MCF 10A (cell line): Measurements from ENCODE around the gene IL16. TPM values are rescaled to one million over a fixed set of nuclear protein-coding genes. Genes with fewer than 3 reads are reported as not detected.
A peak's percentile ranks its signal among the peaks of the same experiment; 100 is the strongest.

Experiments used
- Bru-seq: library from RNA; stranded (reverse); fragments of 400-500 nt; gene quantifications from one replicate; lab custom pipeline; 2021; lab: Mats Ljungman, UMichigan
- BruChase-seq, 2 experiments: library from RNA; stranded (reverse); fragments of 400-500 nt; gene quantifications; one replicate each; lab custom pipeline; 2021; lab: Mats Ljungman, UMichigan
- BruUV-seq: library from RNA; stranded (reverse); fragments of 400-500 nt; replicated peaks from 2 replicates; lab custom pipeline; 2021; lab: Mats Ljungman, UMichigan
- CTCF ChIA-PET: fragments of 300-600 bp; sonication (Branson Sonifier 250); formaldehyde crosslinking; extraction: SDS; loops from one replicate; lab custom pipeline; 2021; ENCODE audit warnings: antibody characterized with exemption, inconsistent platforms; lab: Yijun Ruan, JAX
- POLR2A ChIA-PET: fragments of 300-600, 350-650 bp; sonication (Branson Sonifier 250); formaldehyde crosslinking; extraction: SDS; loops from one replicate; lab custom pipeline; 2020; ENCODE audit warnings: antibody characterized with exemption, inconsistent platforms; lab: Yijun Ruan, JAX
- DNase-seq: peaks from one replicate; pipeline ENCODE4 v3.0.0-alpha.2; 2018; ENCODE audit not compliant: unreplicated experiment
- H3K27ac Mint-ChIP-seq: one replicate; pipeline ENCODE4 v1.8.0; 2022; ENCODE audit warnings: mild to moderate bottlenecking, low read depth, mixed read lengths; ENCODE audit not compliant: unreplicated experiment
- H3K27me3 Mint-ChIP-seq: one replicate; pipeline ENCODE4 v1.8.0; 2022; ENCODE audit warnings: mixed read lengths; ENCODE audit not compliant: insufficient read depth, unreplicated experiment
- H3K36me3 Mint-ChIP-seq: one replicate; pipeline ENCODE4 v1.8.0; 2022; ENCODE audit warnings: mild to moderate bottlenecking, moderate library complexity, mixed read lengths; ENCODE audit not compliant: insufficient read depth, unreplicated experiment
- H3K4me1 Mint-ChIP-seq: one replicate; pipeline ENCODE4 v1.8.0; 2022; ENCODE audit warnings: mixed read lengths; ENCODE audit not compliant: insufficient read depth, unreplicated experiment
- H3K4me3 Mint-ChIP-seq: one replicate; pipeline ENCODE4 v1.8.0; 2022; ENCODE audit warnings: mild to moderate bottlenecking, moderate library complexity, mixed read lengths; ENCODE audit not compliant: unreplicated experiment
- H3K9me3 Mint-ChIP-seq: one replicate; pipeline ENCODE4 v1.8.0; 2022; ENCODE audit warnings: mixed read lengths; ENCODE audit not compliant: unreplicated experiment
- CTCF ChIP-seq: fragments of 200-600 bp; IDR thresholded peaks from one replicate; pipeline ENCODE4 v1.8.0; 2022; ENCODE audit warnings: antibody characterized with exemption, mild to moderate bottlenecking; ENCODE audit not compliant: unreplicated experiment
- intact Hi-C: fragments of 100-400 bp; cut with micrococcal nuclease; formaldehyde crosslinking; loops from 2 replicates; pipeline ENCODE4 v1.14.1; 2022
- long read RNA-seq: library from polyadenylated mRNA; stranded (forward); transcript quantifications from one replicate; pipeline ENCODE4 v2.0.0, GENCODE V29; 2022
- total RNA-seq: library from RNA; stranded (reverse); gene quantifications from 2 replicates; pipeline ENCODE4 v1.2.3, GENCODE V29; 2022

The IL16 gene
- total RNA-seq (0.72 and 0.81 TPM in 2 replicates), Bru-seq, nascent RNA (percentile 19 among the genes with signal in this experiment), BruChase-seq, experiment 1, labeled RNA remaining after a 6-hour chase (percentile 56 among the genes with signal in this experiment), BruChase-seq, experiment 2, labeled RNA remaining after a 2-hour chase (percentile 28 among the genes with signal in this experiment)
- long read RNA-seq, partial matches to known transcripts: 0 of 5 reads
- long read RNA-seq, other reads (novel, unspliced or antisense): 5 of 5 reads

DNA sequence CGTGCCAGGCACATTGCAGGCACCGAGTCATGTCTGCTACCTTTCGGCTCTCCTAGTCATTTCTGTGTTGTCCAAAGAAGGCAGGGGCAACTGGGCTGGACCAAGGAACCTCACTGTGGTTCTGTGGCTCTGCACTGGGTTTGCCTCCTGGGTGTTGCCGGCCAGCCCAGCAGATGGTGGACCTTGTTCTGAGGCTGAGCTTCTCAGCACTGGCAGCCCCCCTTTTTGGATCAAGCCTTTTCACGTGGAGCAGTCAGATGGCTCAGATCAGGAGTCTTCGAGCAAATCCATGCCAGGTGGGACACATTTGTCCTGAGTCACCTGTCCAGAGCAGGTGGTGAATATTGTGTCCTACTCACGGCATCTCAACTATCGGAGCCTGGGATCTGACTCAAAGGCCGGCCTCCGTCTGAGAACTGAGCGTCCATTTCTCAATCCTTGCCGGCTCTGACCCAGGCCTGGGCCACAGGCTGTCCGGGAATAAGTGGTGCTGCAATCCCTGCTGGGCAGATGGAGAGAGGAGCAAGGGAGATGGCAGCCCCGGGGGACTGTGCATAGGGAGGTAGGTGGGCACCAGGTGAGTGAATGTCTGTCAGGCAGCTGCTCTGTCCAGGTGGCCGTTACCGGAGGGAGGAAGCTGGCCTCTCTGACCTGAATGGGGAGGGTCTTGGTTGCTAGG is at the start of gene IL16:
TSS of gene IL16 (plus strand) at position 304 of the 679 bp plus-strand sequence. CDS start 28,521 bp downstream, outside the sequence.
- intact Hi-C loops: no loop called here
- TF ChIP-seq CTCF: no peak
- no peak within 1 kb of the TSS for H3K4me3 Mint-ChIP-seq
- CTCF ChIA-PET: interaction anchor here (0.6 kb wide), 1 partner anchor 742 kb away, joined by 4 read pairs; no protein-coding TSS in a partner anchor
- POLR2A ChIA-PET: no interaction called here
- no TSS peak for BruUV-seq
- H3K27me3 Mint-ChIP-seq: no peaks in the 10 kb centered on the region
- H3K4me1 Mint-ChIP-seq: peaks cover under 1% of the 10 kb centered on the region
- no peak for DNase-seq
- no peaks in the 10 kb centered on the region for H3K9me3 Mint-ChIP-seq
- H3K27ac Mint-ChIP-seq: no peak within 1 kb of the TSS
- no peaks in the 10 kb centered on the region for H3K36me3 Mint-ChIP-seq

- intact Hi-C loops: no loop called here
- TF ChIP-seq CTCF: no peak
- no TSS peak for BruUV-seq
- Mint-ChIP-seq H3K27ac (no peak overlapping the region), H3K36me3 (no peaks in the 10 kb centered on the region), H3K9me3 (no peaks in the 10 kb centered on the region), H3K27me3 (no peaks in the 10 kb centered on the region), H3K4me3 (no peak overlapping the region), H3K4me1 (peaks cover 14% of the 10 kb centered on the region)
- POLR2A ChIA-PET: no interaction called here
- CTCF ChIA-PET: interaction anchor here (0.7 to 18.4 kb wide), 3 partner anchors 44 to 115 kb away, joined by 3 to 271 read pairs (median 6); no protein-coding TSS in a partner anchor
- no peak for DNase-seq
Measured at GRCh38 chr15:81151389-81151788, 45.3 kb upstream of the IL16 start.

DNA sequence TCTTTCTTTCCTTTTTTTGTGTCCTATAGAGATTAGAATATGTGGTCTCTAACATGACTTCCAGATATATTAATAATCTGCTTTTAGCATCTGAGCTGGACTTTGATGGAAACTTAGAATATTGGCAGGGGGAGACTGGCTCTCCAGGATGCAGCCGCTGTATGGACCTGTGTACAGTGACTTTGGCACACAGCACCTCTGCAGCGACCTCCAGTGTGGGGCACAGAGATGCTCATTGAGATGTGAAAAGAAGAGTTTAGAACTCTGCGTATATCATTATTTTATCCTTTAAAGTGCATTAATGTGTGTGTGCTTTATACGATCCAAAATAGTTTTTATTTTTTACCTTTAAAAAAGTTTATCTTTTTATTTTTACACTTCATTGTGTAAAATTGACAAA is 44.3 kb upstream of the IL16 start:
- ChIA-PET CTCF (interaction anchor here (0.7 to 18.4 kb wide), 7 partner anchors 9 to 114 kb away, joined by 3 to 271 read pairs (median 4); no protein-coding TSS in a partner anchor), POLR2A (interaction anchor here (0.7 to 0.9 kb wide), 3 partner anchors 17 to 114 kb away, joined by 3 read pairs; no protein-coding TSS in a partner anchor)
- Mint-ChIP-seq H3K4me3 (no peak overlapping the region), H3K27me3 (no peaks in the 10 kb centered on the region), H3K4me1 (peaks cover 23% of the 10 kb centered on the region), H3K36me3 (no peaks in the 10 kb centered on the region), H3K27ac (no peak overlapping the region), H3K9me3 (no peaks in the 10 kb centered on the region)
- intact Hi-C loops: no loop called here
- no TSS peak for BruUV-seq
- no peak for DNase-seq
- TF ChIP-seq CTCF: no peak

DNA sequence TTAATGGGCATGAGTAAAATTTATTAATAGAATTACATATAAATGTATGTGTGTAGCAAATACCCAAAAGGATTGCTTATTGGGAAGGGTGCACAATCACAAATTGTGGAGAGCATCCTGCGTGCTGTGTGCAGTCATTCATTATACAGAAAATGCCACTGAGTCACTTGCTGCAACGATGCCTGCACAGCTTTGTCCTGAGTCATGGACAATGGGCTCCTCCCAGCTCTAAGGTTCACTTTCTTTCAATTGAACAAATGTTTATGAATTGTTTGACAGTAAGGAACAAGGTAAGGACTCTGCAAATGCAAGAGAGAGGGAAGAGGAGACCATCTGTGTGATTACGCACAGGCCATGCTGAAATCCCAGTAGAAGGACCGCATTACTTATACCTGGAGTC is 43.9 kb upstream of the IL16 start:
- Mint-ChIP-seq H3K4me1 (peaks cover 28% of the 10 kb centered on the region), H3K9me3 (no peaks in the 10 kb centered on the region), H3K27me3 (no peaks in the 10 kb centered on the region), H3K27ac (no peak overlapping the region), H3K36me3 (no peaks in the 10 kb centered on the region), H3K4me3 (no peak overlapping the region)
- ChIA-PET CTCF (interaction anchor here (0.7 to 18.4 kb wide), 8 partner anchors 10 to 367 kb away, joined by 3 to 271 read pairs (median 4); no protein-coding TSS in a partner anchor), POLR2A (interaction anchor here (0.7 to 0.9 kb wide), 3 partner anchors 18 to 114 kb away, joined by 3 read pairs; no protein-coding TSS in a partner anchor)
- no peak for DNase-seq
- no TSS peak for BruUV-seq
- intact Hi-C loops: no loop called here
- no peak for TF ChIP-seq CTCF
